ENCODE data around the gene ADGRB2. TPM values are rescaled to one million over a fixed set of nuclear protein-coding genes. Genes with fewer than 3 reads are reported as not detected.
A peak's percentile ranks its signal among the peaks of the same experiment; 100 is the strongest.

Gene ADGRB2
- total RNA-seq, 4 donors from 2014 or later = 2.4 to 14.3 (median 9.8) TPM

GRCh38 chr1:31789259-31790065 lies 25.3 kb upstream of the ADGRB2 start:
- Histone ChIP-seq H3K36me3 (no peaks in the 10 kb centered on the region), H3K27ac (peak overlapping the region in 2 of 3 donors; percentile 64 to 81), H3K9me3 (no peaks in the 10 kb centered on the region), H3K4me1 (peaks cover 0 to 4% of the 10 kb centered on the region in 2 donors), H3K4me3 (replicated peaks in 1 of 3) (peak overlapping the region in 1 of 3 donors; percentile 46), H3K27me3 (no peaks in the 10 kb centered on the region)
- no peak for TF ChIP-seq POLR2A (IDR thresholded peaks at IDR 0.05)
- TF ChIP-seq CTCF (IDR thresholded peaks at IDR 0.05) = peak; percentile 73 to 99 (median 92)
- intact Hi-C loops (cut with DNase I) = loop anchor here (2.0 to 10.0 kb wide), 4 partner anchors 72 to 395 kb away; no protein-coding TSS in a partner anchor
- WGBS, 2 donors = 24 to 46% methylated on average over 2 to 21 of the region's 26 CpGs
- DNase-seq = peak; percentile 95 to 96

DNA sequence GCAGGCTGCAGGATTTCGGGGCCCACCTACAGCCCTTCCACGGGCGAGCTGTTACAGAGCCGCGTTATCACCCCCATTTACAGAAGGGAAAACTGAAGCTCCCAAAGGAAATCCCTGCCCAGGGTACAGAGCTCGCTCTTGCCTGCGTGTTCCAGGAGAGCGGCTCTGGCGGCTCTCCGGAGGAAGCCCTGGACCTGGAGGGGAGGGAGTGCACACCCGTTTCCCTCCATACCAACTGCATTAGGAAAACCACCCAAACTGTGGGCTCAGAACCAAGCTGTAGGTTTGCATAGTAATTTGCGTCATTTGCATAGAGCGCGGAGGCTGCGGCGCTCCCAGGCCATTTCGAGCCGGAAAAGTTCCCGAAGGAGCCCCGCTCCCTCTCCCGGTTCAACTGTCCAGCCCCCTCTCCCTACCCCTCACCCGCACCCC lies 24.7 kb upstream of the ADGRB2 start:
- H3K4me1 ChIP-seq = peaks cover 0 to 4% of the 10 kb centered on the region in 2 donors
- 0% methylated on average over 6 to 17 of the region's 22 CpGs for WGBS, 2 donors
- peak overlapping the region; percentile 64 to 81 (median 75) for H3K27ac ChIP-seq
- no peak for DNase-seq
- TF ChIP-seq POLR2A (IDR thresholded peaks at IDR 0.05) = no peak
- TF ChIP-seq CTCF (IDR thresholded peaks at IDR 0.05) = no peak
- H3K36me3 ChIP-seq = no peaks in the 10 kb centered on the region
- H3K4me3 ChIP-seq (replicated peaks in 1 of 3) = peak overlapping the region in 2 of 3 donors; percentile 38 to 46
- intact Hi-C loops (cut with DNase I) = no loop called here
- H3K27me3 ChIP-seq = no peaks in the 10 kb centered on the region
- H3K9me3 ChIP-seq = no peaks in the 10 kb centered on the region

DNA sequence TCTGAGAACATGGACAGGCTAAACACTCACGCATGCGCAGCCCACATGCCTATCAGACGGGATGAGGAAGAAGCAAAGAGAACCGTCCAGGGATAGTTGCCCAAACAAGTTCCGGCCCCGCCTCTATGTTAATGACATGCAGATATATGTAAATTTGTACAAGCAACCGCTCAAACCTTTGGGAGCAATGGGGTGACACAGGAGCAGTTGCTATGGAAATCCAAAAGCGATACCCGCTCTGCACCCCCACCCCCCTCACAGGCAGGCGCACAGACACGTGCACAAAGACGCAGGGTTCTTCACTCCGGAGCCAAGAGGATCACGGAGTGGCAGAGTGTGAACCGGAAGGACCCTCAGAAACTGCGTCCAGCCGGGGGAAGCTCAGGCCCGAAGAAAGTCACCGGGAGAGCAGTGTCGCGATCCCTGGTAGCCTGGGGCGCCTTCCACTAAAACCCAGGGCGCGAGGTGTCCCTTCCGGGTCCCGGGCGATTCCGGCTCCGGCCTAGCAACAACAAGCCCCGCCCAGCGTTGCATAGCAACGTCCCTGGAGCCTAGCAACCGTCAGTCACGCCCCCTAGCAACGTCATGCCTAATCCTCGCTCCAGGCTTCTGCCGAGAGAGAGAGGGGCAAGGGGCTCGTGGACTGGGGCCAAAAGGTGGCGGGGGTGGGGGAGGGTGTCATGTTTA lies 24.1 kb upstream of the ADGRB2 start:
- WGBS, 2 donors = 6 to 10% methylated on average over 29 of the region's 39 CpGs
- peaks cover 0 to 4% of the 10 kb centered on the region in 2 donors for H3K4me1 ChIP-seq
- peak overlapping the region; percentile 64 to 81 (median 75) for H3K27ac ChIP-seq
- intact Hi-C loops (cut with DNase I) = no loop called here
- H3K27me3 ChIP-seq = no peaks in the 10 kb centered on the region
- H3K9me3 ChIP-seq = no peaks in the 10 kb centered on the region
- DNase-seq = peak; percentile 86 to 88
- peak overlapping the region in 2 of 3 donors; percentile 38 to 46 for H3K4me3 ChIP-seq (replicated peaks in 1 of 3)
- no peaks in the 10 kb centered on the region for H3K36me3 ChIP-seq
- TF ChIP-seq POLR2A (IDR thresholded peaks at IDR 0.05) (peak in 1 of 2 donors; percentile 43), CTCF (IDR thresholded peaks at IDR 0.05) (no peak)

DNA sequence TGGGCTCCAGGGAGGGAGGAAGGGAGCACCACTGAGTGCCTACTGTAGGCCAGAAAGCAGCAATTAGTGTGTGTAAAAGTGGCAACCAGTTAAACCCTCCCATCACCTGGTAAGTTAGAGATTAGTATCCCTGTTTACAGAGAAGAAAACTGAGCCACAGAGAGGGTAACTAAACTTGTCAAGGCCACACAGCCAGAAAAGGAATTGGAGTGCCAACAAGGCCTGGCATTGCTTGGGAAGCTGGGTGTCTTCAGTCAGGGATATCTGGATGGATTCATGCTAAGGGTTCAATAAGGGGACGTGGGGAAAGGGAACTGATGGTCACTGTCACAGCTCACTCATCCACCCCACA lies 23.6 kb upstream of the ADGRB2 start:
- TF ChIP-seq CTCF (IDR thresholded peaks at IDR 0.05) = no peak
- TF ChIP-seq POLR2A (IDR thresholded peaks at IDR 0.05) = no peak
- H3K27me3 ChIP-seq = no peaks in the 10 kb centered on the region
- peak overlapping the region; percentile 15 to 75 (median 64) for H3K27ac ChIP-seq
- H3K4me1 ChIP-seq = peaks cover 0 to 4% of the 10 kb centered on the region in 2 donors
- H3K9me3 ChIP-seq = no peaks in the 10 kb centered on the region
- no peak for DNase-seq
- 64 to 69% methylated on average over 1 of the region's 1 CpG for WGBS, 2 donors
- no peak overlapping the region for H3K4me3 ChIP-seq (replicated peaks in 1 of 3)
- intact Hi-C loops (cut with DNase I) = no loop called here
- H3K36me3 ChIP-seq = no peaks in the 10 kb centered on the region

DNA sequence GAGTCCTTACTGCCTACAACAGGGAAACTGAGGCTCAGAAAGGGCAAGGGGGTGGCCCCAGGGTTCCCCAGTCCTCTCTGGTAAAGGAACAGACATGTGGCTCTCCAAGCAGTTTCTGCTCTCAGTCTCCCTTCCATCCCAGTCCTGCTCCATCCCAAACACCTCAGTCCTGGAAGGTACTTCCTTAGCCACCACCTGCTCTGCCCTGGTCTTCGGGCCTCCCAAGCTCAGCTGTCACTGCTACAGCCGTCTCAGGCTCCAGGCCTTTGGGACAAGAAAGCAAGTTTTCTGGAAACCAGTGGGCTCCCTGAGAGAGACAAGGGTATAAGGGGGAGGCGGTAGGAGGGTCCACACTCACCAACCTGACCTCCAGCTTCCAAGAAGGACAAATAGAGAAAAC lies 23.1 kb upstream of the ADGRB2 start:
- H3K27me3 ChIP-seq = no peaks in the 10 kb centered on the region
- no peak overlapping the region for H3K27ac ChIP-seq
- TF ChIP-seq POLR2A (IDR thresholded peaks at IDR 0.05) = no peak
- no peak for TF ChIP-seq CTCF (IDR thresholded peaks at IDR 0.05)
- no peak overlapping the region for H3K4me3 ChIP-seq (replicated peaks in 1 of 3)
- DNase-seq = no peak
- no peaks in the 10 kb centered on the region for H3K36me3 ChIP-seq
- WGBS, 2 donors = 74 to 83% methylated on average over 3 of the region's 3 CpGs
- intact Hi-C loops (cut with DNase I) = no loop called here
- no peaks in the 10 kb centered on the region for H3K9me3 ChIP-seq
- peaks cover 0 to 4% of the 10 kb centered on the region in 2 donors for H3K4me1 ChIP-seq
